T1000 (cell line): ENCODE data around the gene OR2J1.
"Not testable (repeated sequence)": the region's sequence is repeated elsewhere in the genome, so short reads cannot be mapped to it uniquely, and the experiment has no call there.

Experiments
- DNase-seq: peaks from one replicate; lab custom pipeline; 2025; ENCODE audit warnings: mixed read lengths; lab: John Stamatoyannopoulos, UW

OR2J1 gene

DNA sequence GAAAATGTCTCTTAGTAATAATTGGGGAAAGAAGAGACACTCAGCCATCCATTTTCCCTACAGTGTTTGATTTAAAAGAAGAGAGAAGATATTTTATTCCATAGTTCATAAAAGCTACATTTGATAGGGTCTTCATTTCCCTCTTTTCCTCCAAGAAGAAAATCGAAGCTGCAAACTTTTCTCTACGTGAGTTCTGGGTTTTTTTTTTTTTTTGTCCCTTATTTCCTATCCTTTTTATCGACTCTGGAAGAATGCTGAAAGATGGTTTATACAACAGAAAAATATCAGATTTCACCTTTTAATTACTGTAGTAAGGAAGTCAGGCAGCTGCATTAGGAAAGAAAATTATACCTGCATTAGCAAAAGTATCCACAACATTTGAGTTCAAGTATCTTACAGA lies at the start of gene OR2J1:
TSS of gene OR2J1 (plus strand) at position 301 of the 400 bp plus-strand sequence. CDS start 1,453 bp downstream, outside the sequence.
- no peak for DNase-seq

DNA sequence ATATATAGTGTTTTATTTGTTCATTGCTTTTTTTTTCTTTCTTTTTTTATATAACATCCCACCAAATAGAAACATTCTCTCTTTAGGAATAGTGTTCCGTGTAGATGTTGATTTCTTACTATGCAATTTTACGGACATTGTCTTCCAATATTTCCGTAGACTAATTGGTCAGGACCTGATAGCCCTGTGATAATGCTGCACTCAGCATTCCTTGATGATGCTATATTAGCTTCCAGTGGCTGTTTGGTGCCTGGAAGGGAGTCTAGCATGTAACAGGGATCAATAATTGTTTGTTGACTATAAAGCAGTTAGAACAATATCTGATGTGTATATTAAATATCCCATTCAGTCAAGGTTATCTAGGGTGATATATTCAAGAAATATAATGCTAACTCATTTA lies 47.6 kb upstream of the OR2J1 start:
- DNase-seq = no peak

DNA sequence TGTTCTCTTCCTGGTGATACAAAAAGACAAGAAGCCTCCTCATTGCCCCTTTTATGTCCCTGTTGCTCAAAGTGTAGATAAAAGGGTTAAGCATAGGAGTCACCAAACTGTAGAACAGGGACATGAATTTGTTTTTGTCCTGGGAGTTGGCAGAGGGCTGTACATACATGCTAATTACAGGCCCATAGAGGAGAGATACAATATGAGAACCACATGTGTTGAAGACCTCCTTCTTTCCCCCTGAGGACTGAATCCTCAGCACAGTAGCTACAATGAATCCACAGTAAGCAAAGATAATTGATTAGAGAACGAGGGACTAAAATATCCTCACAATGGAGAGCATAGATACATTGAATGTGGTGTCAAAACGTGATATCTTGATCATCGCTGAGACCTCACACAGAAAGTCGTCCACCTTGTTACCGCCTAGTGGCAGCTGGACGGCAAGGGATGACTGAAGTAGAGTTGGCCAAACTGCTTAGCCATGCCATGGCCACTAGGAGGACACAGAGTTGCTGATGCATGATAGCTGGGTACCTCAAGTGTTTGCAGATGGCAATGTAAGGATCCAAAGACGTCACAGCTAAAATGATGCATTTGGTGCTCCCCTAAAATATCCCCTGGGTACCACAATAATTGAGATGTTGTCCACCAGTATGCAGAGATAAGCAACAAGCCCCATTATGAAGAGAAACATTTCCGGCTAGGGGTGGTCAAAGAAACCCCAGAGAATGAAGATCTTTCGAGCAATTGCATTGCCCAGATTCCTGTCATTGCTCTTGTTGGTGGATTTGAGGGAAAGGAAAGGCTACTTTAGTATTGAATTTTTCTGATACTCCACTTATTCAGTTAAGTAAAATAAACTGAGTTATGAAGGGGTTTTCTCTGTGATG lies 27.2 kb upstream of the OR2J1 start:
- DNase-seq = no peak

DNA sequence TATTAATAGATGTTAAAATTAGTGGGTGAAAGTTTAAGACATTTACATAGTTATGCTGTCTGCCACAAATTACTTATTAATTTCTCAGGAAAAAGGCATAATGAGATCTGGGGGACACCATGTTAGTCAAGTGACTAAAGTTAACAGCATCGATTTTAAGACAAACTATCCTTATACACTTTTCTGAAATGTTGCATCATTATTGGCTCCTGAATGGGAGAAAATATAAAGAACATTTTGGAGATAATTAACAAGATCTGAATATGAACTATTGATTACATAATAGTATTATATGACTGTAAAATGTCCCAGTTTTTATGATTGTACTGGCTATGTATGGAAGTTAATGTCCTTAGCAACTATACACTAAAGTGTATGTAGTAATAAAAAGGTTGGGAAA lies 20.1 kb upstream of the OR2J1 start:
- no peak for DNase-seq

DNA sequence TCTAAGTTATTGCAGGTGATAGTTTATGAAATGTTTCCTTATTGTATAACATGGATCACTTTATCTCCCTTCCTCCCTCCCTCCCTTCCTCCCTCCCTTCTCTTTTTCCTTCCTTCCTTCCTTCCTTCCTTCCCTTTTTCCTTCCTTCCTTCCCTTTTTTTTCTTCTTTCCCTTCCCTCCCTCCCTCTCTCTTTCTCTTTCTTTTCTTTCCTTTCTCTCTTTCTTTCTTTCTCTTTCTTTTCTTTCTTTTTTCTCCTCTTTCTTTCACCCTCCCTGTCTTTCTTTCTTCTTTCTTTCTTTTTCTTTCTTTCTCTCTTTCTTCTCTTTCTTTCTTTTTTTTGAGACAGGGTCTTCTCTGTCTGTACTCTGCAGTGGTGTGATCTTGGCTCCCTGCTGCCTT lies 18.0 kb upstream of the OR2J1 start:
- no peak for DNase-seq

DNA sequence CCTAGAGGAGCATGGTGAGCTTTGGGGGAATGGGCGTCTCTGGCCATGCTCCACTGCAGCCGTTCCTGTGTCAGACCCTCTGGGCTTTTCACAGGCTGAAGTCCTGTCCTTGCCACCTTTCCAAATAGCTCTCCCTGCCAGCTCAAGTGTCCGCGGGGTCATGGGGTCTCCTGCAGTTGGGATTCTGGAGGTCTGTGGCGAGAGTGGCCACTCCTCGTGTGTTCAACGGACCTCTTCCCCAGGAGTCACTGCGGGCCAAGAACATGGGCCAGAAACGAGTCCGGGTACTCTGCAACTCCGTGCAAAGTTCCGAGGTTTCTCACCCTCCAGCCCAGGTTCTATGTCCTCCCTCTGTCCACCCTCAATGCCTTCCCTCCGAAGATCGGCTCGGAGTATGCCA lies 16.8 kb upstream of the OR2J1 start:
- no peak for DNase-seq

DNA sequence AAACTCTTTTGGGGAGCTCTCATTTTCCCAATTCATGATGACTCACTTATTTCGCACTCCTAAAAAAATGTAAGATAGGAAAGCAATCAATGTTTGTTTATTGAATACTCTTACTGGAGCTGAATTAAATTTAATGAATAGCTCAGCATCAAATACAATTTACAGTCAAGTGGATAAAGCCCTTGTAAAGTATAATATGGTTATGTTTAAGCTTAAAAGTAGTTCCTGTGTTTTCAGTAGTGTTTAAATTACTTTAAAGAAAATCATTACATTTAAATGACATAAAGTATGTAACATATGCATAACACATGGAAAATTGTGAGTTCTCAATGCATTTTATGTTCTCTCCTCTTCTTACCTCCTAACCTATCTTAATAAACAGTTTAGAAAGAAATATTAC lies 12.1 kb upstream of the OR2J1 start, which contains the start of gene OR2B3:
TSS of gene OR2B3 (minus strand) at position 101 of the 400 bp plus-strand sequence. CDS start at position 36, 65 bp downstream.
- no peak for DNase-seq

DNA sequence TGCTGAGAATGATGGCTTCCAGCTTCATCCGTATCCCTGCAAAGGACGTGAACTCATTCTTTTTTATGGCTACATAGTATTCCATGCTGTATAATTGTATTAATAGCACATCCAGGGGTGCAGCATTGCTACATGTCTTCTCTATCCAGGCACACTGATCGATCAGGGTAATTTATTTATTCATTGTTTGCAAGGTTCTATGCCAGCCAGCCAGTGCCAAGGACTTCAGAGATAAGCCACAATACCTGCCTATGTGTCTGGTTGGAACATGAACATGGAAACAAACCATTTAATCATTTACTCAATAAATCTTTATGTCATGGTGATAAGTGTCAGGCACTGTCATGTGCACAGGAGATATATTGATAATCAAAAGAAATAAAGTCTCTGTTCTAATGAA lies 6.3 kb upstream of the OR2J1 start:
- no peak for DNase-seq

DNA sequence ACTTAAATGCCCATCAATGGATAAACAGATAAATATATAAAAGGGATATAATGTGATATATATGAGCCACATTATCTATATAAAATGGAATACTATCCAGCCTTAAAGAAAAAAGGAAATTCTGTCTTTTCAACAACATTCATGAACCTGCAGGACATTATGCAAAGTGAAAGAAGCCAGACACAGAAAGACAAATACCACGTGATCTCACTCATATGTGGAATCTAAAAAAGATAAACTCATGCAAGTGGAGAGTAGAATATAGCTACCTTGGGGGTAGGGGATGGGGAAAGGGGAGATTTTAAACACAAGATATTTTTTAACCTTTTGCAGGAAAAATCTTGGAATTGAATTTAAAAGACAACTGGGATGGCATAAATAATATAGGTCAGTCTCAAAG lies 1.5 kb upstream of the OR2J1 start:
- DNase-seq = no peak

DNA sequence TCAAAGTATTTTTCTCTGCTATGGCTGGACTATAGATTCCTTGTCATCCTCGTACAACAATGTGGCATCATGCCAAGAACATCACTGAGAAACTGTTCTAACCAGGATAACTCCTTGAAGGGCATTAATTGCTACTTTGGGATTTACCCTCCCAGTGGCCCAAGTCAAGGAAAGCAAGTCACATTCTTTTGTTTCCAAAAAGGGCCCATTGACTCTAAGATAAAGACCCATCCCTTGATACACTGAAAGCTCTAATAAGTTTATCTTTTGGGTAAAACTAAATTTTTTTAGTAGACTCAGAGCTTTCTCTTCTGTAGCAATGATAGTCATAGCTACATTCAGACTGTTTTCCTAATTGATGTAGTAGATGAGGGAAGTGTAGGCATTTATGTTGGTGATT lies 8.5 kb downstream of the OR2J1 start, which contains the start of gene OR2J3:
TSS of gene OR2J3 (plus strand) at position 301 of the 400 bp plus-strand sequence. CDS start 3,833 bp downstream, outside the sequence.
- DNase-seq = no peak

DNA sequence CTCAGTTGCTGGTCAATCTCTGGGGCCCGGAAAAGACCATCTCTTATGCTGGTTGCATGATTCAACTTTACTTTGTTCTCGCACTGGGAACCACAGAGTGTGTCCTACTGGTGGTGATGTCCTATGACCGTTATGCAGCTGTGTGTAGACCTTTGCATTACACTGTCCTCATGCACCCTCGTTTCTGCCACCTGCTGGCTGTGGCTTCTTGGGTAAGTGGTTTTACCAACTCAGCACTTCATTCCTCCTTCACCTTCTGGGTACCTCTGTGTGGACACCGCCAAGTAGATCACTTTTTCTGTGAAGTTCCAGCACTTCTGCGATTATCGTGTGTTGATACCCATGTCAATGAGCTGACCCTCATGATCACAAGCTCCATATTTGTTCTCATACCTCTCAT lies 12.8 kb downstream of the OR2J1 start:
- no peak for DNase-seq

DNA sequence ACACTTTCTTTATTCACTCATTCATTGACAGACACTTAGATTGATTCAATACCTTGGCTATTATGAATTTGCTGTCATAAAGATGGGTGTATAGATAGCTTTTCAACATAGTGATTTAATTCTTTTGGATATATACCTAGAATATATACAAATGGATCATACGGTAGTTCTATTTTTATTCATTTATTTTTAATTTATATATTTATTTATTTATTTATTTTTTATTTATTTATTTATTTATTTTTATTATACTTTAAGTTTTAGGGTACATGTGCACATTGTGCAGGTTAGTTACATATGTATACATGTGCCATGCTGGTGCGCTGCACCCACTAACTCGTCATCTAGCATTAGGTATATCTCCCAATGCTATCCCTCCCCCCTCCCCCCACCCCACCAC lies 15.7 kb downstream of the OR2J1 start:
- DNase-seq = not testable (repeated sequence)

DNA sequence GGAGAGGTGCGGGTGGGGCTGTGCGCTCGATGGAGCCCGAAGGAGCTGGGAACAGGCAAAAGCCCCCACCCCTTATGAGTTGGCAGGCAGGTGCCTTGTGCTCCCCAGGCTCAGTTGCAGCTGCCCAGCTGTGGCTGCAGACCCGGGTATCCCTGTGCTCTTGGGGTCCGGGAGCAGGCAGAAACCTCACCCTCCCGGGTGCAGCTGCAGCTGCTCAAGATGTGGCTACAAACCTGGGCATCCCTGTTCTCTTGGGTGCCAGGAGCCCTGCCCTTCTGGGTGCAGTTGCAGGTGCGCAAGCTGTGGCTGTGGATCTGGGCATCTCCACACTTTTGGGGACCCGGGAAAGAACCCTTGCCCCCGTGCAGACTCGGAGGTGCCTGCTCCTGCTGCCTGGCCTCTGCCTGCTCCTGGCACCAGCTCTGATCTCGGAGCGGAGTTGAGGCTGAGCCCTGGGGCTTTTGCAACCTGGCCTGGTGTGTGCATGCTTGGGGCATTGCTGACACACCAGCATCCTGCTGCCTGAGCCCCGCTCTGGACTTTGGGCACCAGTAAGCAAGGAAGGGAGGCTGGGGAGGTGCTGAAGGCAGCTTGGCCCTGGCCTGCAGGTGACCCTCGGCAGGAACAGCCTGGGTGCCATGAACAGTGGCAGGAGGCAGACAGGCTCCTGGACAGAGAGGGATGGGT lies 30.2 kb downstream of the OR2J1 start:
- no peak for DNase-seq

DNA sequence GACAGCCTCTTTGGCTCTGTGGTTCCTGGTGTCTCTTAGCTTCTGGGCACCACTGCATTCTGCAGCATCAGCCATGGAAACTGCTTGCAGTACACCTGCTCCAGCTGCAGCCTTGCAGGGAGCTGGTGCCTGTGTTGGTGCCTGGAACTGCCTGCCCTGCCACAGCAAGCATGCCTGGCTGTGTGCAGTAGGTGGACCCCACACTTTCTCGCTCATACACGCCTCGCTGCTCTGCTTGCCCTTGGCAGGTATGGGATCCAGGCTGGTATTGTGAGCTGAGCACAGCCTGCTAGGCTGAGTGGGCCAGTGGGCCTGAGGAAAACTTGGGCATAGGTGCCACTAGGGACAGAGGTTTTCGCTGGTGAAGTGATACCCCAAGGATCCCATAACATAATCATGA lies 31.4 kb downstream of the OR2J1 start:
- DNase-seq = no peak

DNA sequence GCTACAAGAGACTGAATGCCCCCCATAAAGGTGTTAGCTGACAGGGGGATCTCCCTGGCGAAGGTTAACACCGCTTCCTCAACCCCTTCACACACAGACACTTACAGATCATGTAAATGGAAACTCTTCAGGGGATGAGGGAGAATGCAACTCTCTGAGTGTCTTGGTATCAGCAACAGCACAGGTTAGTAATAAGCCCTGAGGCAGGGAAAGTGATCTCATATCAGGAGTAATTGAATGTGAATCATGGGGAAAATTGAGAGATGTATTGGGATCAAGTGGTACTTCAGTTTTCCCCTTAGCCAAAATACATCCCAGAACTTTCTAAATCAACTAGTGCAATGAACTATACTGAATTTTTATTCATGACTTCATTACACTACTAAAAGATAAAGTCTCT lies 32.4 kb downstream of the OR2J1 start:
- no peak for DNase-seq

DNA sequence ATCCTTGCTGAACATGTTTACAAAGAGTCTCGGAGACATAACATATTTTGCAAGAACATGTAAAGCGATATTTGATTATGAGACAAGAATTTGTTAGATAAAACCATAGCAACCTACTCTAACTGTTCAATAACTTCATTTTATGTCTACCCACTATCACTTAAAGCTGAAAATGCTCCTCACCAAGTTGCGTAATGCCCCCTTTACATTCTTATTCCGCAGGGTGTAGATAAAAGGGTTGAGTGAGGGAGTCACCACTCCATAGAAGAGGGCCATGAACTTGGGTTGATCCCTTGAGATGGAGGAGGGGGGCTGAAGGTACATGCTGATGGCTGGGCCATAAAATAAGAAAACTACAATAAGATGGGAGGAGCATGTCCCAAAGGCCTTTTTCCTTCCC lies 38.4 kb downstream of the OR2J1 start:
- no peak for DNase-seq

DNA sequence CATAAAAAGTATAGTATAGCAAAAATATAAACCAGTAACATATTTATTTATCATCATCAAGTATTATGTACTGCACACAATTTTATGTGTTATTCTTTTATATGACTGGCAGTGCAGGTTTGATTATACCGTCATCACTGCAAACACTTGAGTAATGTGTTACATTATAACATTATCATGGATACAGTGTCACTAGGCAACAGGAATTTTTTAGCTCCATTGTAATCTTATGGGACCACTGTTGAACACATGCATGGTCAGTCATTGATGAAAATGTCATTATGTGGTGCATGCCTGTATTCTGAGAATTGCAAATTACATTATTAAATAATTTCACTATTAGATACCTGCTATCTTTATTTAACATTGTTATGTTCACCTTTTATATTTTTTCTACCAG lies 42.3 kb downstream of the OR2J1 start:
- DNase-seq = no peak

DNA sequence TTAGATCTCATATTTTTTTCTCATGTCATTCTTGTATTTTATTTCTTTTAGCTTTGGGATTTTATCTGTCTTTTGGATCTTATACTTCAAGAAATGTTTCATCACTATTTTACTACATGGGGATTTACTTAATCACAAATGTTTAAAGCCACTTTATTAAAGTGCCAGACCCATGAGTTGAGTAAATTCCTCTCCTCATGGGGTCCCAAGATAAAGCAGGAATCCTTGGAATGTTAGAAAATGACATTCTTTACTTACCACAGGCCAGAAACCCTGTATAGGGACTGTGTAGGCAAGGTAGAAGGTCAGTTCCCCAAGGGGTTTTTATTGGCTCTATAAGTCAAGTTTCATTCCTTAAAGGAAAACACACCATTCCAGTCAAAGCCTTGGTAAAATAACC lies 43.0 kb downstream of the OR2J1 start:
- no peak for DNase-seq

DNA sequence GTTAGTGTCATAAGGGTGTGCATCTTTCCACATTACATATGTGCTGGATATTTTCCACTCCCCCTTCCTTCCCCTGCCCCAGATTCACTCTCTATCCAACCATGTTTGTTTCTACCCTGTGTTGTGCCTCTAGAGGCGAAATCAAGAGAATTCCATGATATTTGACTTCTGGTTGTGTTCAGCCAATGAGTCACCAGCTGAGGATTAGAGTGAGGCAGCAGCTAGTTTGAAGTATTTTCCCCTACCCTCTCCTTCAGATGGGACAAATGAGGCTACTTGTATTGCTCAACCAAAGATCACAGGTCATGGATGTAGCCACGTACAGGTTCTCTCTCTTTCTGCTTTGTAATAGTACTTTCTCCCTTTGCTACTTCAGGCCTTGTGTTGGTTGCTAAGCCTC lies 46.9 kb downstream of the OR2J1 start:
- no peak for DNase-seq

DNA sequence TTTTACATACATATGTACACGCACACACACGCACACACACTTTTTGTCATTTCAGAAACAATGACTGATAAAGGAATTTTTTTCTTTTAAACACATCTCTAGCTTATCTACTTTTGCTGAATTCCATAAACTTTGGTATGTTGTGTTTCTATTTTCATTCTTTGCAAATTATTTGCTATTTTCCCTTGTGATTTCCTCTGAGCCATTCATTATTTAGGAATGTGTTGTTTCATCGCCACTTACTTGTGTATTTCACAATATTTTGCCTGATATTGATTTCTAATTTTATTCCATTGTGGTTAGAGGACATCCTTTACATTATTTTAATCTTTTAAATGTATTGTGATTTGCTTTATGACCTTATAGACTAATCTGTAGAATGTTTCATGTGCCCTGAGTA lies 47.8 kb downstream of the OR2J1 start:
- DNase-seq = no peak

DNA sequence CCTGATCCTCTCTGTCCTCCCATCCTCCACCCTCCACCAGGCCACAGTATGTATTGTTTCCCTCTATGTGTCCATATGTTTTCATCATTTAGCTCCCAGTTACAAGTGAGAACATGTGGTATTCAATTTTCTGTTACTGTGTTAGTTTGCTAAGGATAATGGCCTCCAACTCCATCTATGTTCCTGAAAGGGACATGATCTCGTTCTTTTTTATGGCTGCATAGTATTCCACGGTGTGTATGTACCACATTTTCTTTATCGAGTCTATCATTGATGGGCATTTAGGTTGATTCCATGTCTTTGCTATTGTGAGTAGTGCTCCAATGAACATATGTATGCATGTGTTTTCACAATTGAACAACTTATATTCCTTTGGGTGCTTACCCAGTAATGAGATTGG lies 50.2 kb downstream of the OR2J1 start:
- DNase-seq = not testable (repeated sequence)
